NCI-H128 (cell line): Measurements from ENCODE around the gene SORCS2.
"Not testable (repeated sequence)": the region's sequence is repeated elsewhere in the genome, so short reads cannot be mapped to it uniquely, and the experiment has no call there.

Experiments
- DNase-seq: peaks from one replicate; lab custom pipeline; 2025; ENCODE audit not compliant: unreplicated experiment; lab: John Stamatoyannopoulos, UW

The SORCS2 gene

DNA sequence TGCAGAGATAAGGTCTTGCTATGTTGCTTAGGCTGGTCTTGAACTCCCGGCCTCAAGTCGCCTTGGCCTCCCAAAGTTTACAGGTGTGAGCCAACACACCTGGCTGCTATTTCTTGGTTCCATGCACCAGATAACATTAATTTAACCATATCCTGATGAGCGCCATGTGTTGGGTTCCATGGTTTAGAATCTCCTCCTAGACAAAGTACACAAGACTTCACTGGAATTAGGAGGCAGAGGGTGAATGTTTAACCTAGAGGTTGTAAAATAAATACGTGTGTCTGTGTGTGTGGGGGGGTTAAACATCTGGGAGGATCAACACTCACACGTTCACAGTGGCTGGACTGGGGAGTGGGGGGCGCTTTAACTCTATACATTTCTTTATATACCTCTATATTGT is 32.4 kb upstream of the SORCS2 start:
- DNase-seq = no peak

GRCh38 chr4:7160439-7160838 is 31.9 kb upstream of the SORCS2 start:
- no peak for DNase-seq

- DNase-seq = no peak
These were observed 31.3 kb upstream of the SORCS2 start for GRCh38 chr4:7160951-7161440.

DNA sequence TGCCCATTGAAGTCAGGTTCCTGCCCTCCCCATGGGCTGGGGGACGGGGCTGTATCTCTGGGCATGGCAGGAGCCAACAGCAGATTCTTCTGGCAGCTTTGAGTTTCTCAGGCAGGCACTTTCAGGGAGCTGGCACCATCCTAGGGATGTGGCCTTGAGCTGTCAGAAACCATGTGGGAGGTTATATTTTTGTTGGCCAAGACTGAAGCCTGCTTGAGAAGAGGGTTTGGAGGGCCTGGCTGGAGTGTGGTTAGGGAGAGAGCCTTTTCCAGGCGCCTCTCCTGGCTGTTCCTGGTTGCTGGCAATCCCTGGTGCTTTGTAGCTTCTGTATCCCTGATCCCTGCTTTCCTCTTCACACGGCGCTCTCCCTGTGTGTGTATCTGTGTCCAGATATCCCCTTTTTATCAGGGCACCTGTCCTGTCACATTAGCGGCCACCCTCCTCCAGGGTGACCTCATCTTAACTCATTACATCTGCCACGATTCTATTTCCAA is 30.6 kb upstream of the SORCS2 start:
- DNase-seq = no peak

DNA sequence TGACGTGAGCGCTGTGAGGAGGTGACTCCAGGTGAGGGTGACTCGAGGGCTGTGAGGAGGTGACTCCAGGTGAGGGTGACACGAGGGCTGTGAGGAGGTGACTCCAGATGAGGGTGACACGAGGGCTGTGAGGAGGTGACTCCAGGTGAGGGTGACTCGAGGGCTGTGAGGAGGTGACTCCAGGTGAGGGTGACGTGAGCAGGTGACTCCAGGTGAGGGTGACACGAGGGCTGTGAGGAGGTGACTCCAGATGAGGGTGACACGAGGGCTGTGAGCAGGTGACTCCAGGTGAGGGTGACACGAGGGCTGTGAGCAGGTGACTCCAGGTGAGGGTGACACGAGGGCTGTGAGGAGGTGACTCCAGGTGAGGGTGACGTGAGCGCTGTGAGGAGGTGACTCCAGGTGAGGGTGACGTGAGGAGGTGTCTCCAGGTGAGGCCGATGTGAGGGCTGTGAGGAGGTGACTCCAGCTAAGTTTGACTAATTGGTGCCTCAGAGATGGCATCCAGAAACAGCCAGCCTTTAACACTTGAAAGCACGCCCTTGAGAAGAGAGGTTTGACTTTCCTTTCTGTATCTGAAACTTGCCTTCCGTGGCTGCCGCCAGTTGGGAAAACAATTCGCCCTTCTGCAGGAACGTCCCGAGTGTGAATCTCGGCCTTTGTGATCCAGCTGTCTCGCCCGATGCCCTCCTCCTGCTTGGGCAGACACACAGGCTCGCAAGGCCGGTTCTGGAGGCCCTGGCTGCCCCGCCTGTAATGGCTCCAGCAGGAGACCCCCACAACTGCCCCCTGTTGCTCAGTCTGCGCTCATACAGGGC is 27.1 kb upstream of the SORCS2 start:
- DNase-seq = not testable (repeated sequence)

GRCh38 chr4:7165874-7166201 is 26.5 kb upstream of the SORCS2 start:
- no peak for DNase-seq

- DNase-seq = no peak
These were observed 26.1 kb upstream of the SORCS2 start for GRCh38 chr4:7166237-7166636.

GRCh38 chr4:7166981-7167700 is 25.2 kb upstream of the SORCS2 start:
- DNase-seq = no peak

GRCh38 chr4:7167706-7168105 is 24.6 kb upstream of the SORCS2 start:
- no peak for DNase-seq

DNA sequence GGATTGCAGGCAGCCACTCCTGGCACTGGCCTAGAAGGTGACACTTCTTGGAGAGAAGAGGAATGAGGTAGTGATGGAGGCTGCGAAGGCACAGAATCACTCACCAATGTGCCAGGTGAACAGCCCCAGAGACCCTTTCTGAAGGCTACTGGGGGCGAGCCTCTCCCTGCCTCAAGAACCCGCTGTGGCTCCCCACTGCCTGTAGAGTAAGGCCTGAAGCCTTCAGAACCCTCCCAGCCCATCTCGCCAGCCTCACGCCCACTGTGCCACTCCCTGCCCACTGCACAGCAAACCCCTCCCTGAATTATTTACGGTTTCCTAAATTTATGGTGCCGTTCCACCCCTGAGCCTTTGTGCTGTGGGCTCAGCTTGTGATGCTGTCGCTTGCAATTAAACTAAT is 24.2 kb upstream of the SORCS2 start:
- DNase-seq = no peak

- no peak for DNase-seq
These were observed 23.2 kb upstream of the SORCS2 start for GRCh38 chr4:7169134-7169533.

DNA sequence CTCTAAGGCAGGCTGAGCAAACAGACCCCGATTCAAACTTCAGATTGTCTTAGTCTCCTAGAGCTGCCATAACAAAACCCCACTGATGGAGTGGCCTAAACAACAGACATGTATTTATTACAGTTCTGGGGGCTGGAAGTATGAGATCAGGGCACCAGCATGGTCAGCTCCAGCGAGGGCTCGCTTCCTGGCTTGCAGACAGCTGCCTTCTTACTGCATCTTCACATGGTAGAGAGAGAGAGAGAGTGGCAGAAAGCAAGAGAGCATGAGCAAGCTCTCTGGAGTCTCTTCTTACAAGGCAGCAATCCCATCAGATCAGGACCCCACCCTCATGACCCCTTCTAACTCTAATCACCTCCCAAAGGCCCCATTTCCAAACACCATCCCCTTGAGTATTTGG is 22.3 kb upstream of the SORCS2 start:
- no peak for DNase-seq

GRCh38 chr4:7171191-7171900 is 21.0 kb upstream of the SORCS2 start:
- no peak for DNase-seq

DNA sequence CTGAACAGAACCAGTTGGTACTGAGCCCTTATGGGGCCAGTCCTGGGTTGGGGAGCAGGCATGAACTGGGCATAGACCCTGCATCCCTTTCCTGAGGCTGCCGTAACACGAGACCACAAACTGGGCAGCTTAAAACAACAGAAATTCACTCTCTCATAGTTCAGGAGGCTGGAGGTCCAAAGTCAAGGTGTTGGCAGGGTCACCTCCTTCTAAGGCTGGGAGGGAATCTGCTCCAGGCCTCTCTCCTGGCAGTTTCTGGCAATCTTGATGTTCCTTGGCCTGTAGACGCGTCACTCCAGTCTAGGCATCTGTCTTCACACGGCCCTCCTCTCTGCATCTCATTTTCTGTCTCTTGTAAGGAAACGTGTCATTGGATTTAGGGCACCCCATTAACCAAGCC is 19.8 kb upstream of the SORCS2 start:
- DNase-seq = no peak

GRCh38 chr4:7172946-7173345 is 19.4 kb upstream of the SORCS2 start:
- no peak for DNase-seq

DNA sequence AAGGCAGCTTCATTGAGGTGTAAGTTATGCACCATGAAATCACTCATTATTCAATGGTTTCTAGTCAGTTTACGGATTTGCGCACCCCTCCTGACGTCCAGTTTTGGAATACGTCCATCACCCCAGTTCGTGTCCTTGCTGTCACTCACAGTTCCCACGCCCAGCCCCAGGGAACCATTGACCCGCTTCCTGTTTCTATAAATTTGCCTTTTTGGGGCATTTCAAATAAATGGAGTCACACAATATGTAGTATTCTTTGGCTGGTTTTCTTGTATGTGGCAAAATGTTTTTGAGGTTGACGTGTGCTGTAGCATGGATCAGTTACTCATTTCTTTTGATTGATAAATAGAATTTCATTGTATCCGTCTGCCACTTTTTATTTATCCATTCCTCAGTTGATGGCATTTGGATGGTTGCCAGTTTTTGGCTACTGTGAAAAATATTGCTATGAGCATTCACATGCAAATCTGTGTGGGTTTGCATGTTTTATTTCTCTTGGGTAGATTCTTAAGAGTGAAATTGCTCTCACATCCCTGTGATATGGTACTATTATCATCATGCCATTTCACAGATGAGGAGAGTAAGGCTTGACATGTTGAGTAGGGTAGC is 18.4 kb upstream of the SORCS2 start:
- DNase-seq = no peak

- DNase-seq = no peak
These were observed 13.2 kb upstream of the SORCS2 start for GRCh38 chr4:7179158-7179557.

GRCh38 chr4:7180938-7181337 is 11.4 kb upstream of the SORCS2 start:
- DNase-seq = no peak

DNA sequence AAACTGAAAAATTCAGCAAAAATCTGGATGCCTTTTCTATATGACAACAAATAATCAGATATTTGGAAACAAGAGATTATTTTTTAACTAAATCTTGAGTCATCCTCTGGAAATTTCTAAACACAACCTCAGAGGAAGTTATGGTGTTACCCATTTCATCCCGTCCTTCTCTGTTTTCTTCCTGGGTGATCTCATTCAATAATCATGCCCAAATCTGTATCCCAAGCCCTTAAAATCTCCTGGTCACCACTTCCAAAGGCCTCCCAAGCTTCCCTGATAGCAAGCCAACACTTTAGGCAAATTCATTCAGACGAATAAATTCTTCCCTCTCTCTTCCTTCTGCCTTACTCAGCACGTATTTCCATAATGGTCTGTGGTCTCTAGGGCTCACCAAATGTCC is 9.7 kb upstream of the SORCS2 start:
- DNase-seq = no peak

GRCh38 chr4:7183161-7183560 is 9.2 kb upstream of the SORCS2 start:
- no peak for DNase-seq

DNA sequence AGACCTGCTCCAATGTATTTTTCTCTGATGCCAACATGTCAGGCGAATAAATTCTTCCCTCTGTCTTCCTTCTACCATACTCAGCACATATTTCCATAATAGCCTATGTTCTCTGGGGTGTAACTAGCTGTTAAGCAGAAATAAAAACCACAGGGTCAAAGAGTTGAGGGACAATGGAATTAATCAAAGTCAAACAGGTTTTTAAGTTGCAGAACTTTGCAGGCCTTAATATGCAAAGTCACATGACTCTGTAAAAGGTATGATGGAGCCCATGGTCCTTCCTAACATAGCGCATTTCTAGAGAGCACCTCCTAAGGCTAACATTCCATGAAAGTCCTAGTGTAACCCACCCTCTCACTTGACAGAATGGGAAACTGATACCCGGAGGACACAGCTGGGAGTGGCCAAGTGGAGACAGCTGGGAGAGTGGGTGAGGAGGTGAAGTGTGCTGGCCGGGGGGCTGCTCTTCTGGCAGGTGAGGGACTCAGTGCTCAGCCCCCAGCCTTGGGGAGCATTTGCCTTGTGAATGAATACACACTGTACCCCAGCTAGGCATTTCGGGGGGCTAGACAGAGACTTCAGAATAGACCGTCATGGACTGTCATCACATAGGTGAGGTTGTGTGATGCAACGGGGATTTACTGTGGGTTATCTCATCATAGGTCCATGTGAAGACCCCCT is 8.4 kb upstream of the SORCS2 start:
- DNase-seq = no peak
